Measurements from ENCODE around the gene CXCL14. TPM values are rescaled to one million over a fixed set of nuclear protein-coding genes. Genes with fewer than 3 reads are reported as not detected.

The CXCL14 gene
- total RNA-seq, 2 experiments from 2014 or later: not detected

DNA sequence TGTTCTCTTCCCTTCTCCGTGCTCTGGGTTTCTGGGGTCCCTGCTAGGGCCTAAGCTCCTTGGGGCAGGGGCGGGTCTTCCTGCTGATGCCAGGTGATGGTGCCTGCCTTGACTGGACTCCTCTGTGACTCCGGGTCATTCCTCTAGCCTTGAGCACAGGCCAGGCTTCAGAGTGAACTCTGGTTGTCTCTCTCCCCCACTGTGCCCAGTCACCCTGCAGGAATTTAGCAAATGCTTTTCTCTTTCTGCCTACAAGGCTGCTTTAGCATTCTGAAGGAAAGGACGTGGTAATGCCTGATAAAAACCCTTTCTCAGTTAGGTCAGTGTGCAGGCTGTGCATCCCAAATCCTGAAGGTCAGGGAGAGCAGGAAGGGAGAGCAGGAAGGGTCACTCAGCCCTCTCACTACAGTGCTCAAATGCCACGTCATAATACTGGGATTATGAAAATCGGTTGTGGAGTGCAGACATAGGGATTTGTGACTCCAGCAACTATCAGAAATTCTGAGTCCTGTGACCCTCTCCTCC lies 2.7 kb downstream of the CXCL14 start:
- CTCF ChIA-PET: interaction anchor here (1.2 kb wide), 2 partner anchors 10 to 32 kb away, joined by 3 read pairs; no protein-coding TSS in a partner anchor
- Mint-ChIP-seq H3K36me3 (ENCODE audit: low read depth) (no peaks in the 10 kb centered on the region), H3K9me3 (no peaks in the 10 kb centered on the region), H3K4me1 (ENCODE audit: low read depth) (peaks cover 4% of the 10 kb centered on the region), H3K27ac (no peak overlapping the region), H3K4me3 (no peak overlapping the region), H3K27me3 (ENCODE audit: low read depth) (peaks cover 31% of the 10 kb centered on the region)
- DNase-seq: no peak
- intact Hi-C loops (cut with micrococcal nuclease): no loop called here

DNA sequence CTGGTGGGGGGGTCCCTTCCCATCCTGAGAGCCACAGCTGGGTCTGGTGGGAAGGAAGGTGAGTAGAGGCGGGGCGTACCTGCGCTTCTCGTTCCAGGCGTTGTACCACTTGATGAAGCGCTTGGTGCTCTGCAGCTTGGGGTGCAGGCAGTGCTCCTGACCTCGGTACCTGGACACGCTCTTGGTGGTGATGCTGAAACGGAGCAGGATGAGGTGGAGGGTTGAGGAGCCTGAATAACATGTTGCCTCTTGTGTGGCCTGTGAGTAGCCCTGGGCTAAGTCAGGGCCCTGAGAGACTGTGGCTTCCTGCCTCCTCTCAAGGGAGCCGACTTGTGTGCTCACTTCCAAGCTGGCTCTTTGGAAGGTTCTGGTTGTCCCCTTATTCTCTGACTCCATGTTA lies 4.3 kb downstream of the CXCL14 start:
- CTCF ChIA-PET: interaction anchor here (1.7 kb wide), 1 partner anchor 9 kb away, joined by 11 read pairs; no protein-coding TSS in a partner anchor
- Mint-ChIP-seq H3K4me1 (ENCODE audit: low read depth) (peaks cover 4% of the 10 kb centered on the region), H3K36me3 (ENCODE audit: low read depth) (no peaks in the 10 kb centered on the region), H3K27me3 (ENCODE audit: low read depth) (peaks cover 23% of the 10 kb centered on the region), H3K9me3 (no peaks in the 10 kb centered on the region), H3K27ac (no peak overlapping the region), H3K4me3 (no peak overlapping the region)
- intact Hi-C loops (cut with micrococcal nuclease): no loop called here
- DNase-seq: no peak

DNA sequence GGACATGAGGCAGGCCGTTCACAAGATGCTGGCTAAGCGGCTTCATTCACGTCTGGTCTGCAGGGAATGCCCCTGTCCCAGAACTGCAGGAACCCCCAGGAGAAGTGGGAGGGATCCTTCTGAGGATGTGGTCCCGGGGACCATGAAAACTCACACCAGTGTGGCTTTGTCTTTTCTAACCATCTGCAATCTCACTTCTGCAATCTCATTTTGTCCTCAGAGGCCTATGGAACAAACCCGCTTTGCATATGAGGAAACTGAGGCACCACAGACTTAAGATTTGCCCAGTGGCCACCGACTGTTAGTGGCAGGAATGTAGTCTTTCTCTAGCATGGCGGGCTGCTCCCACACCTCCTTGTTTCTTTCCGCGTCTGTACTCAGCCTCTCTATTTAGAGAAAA lies 6.9 kb downstream of the CXCL14 start:
- H3K36me3 Mint-ChIP-seq (ENCODE audit: low read depth): no peaks in the 10 kb centered on the region

DNA sequence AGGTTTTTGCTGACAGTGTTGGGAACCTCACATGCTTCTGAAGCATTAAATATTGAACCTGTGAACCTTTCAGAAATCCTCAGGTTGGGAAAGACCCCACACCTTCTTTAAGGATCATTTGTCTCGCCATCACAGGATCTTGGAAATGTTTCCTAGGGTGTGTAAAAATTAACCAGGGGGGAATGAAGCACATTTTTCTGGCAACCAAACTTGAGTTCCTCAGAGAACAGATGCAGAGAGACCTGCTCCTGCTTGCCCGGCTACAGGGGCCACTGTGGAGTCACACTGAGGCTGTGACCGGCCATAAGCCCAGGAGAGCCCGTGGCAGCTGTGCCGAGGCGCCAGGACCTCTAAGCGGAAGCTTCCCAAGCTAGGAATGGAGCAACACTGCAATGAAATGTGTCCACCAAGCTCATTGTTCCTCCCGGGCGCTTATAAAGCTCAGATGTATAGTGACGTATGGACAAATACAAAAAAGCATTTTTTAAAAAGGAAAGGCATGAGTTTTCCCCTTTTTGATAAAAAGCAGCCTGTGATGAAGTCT lies 7.7 kb downstream of the CXCL14 start:
- Mint-ChIP-seq H3K27ac (no peak overlapping the region), H3K9me3 (no peaks in the 10 kb centered on the region), H3K36me3 (ENCODE audit: low read depth) (no peaks in the 10 kb centered on the region), H3K4me3 (no peak overlapping the region), H3K4me1 (ENCODE audit: low read depth) (no peaks in the 10 kb centered on the region), H3K27me3 (ENCODE audit: low read depth) (peaks cover 6% of the 10 kb centered on the region)
- intact Hi-C loops (cut with micrococcal nuclease): no loop called here
- no peak for DNase-seq
- CTCF ChIA-PET: interaction anchor here (0.6 to 7.6 kb wide), 7 partner anchors 9 to 405 kb away, joined by 3 to 93 read pairs (median 5); no protein-coding TSS in a partner anchor

More for the DNA sequence above, 6.9 kb downstream of the CXCL14 start:
- CTCF ChIA-PET: interaction anchor here (0.6 kb wide), 1 partner anchor 406 kb away, joined by 3 read pairs; no protein-coding TSS in a partner anchor
- H3K4me1 Mint-ChIP-seq (ENCODE audit: low read depth): no peaks in the 10 kb centered on the region
- no peaks in the 10 kb centered on the region for H3K9me3 Mint-ChIP-seq
- H3K27me3 Mint-ChIP-seq (ENCODE audit: low read depth): peaks cover 5% of the 10 kb centered on the region
- intact Hi-C loops (cut with micrococcal nuclease): no loop called here
- no peak for DNase-seq
- H3K27ac Mint-ChIP-seq: no peak overlapping the region
- H3K4me3 Mint-ChIP-seq: no peak overlapping the region

DNA sequence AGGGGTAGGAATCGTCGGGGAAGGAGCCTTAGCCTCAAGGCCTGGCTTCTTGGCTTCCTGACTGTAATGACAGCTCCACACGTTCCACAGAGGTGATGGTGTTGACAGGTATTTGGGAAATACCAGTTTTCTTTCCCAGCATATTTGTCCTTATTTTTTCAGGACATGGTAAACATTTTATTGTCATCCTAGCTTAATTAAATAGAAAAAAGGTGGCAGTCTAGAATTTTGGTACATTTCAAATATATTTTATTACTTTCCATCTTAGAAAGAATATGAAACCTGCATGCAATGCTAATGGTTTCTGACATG lies 8.4 kb downstream of the CXCL14 start:
- intact Hi-C loops (cut with micrococcal nuclease): no loop called here
- no peak for DNase-seq
- Mint-ChIP-seq H3K4me3 (no peak overlapping the region), H3K36me3 (ENCODE audit: low read depth) (no peaks in the 10 kb centered on the region), H3K4me1 (ENCODE audit: low read depth) (no peaks in the 10 kb centered on the region), H3K27ac (no peak overlapping the region), H3K27me3 (ENCODE audit: low read depth) (peaks cover 8% of the 10 kb centered on the region), H3K9me3 (no peaks in the 10 kb centered on the region)
- CTCF ChIA-PET: interaction anchor here (0.7 to 7.6 kb wide), 9 partner anchors 9 to 250 kb away, joined by 3 to 93 read pairs (median 4); no protein-coding TSS in a partner anchor

DNA sequence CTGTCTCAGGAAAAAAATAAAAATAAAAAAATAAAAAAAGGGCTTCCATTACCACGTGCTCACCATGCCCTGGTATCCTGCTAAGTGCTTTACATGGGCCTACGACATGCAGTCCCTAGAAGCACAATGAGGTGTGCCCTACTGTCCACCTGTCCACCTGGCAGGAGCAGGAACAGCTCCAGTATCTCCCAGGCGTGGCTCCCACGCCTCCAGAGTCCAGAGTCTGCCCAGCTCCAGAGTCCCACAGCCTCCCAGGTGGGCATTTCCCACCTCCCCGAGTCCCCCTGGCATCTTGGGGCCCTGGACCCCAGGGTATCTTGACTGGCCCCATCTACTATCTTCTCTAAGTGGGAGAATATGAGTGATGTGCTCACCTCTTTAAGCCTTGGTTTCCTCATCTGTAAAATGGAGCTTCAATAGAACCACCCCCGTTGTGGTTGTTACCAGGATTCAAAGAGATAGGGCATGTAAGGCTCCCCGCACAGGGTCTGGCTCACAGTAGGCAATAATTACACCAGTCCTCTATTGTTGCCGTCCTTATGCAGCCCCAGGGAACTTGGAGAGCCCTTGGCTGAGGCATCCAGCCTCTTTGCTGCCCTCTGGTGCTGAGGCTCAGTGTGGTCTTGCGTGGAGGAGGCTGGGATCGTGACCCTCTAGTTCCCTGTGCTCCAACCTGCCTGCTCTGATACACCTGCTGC lies 8.9 kb downstream of the CXCL14 start:
- Mint-ChIP-seq H3K9me3 (no peaks in the 10 kb centered on the region), H3K27me3 (ENCODE audit: low read depth) (peaks cover 12% of the 10 kb centered on the region), H3K4me3 (no peak overlapping the region), H3K36me3 (ENCODE audit: low read depth) (no peaks in the 10 kb centered on the region), H3K27ac (no peak overlapping the region), H3K4me1 (ENCODE audit: low read depth) (no peaks in the 10 kb centered on the region)
- CTCF ChIA-PET: interaction anchor here (0.7 to 7.6 kb wide), 10 partner anchors 9 to 250 kb away, joined by 3 to 93 read pairs (median 4); no protein-coding TSS in a partner anchor
- intact Hi-C loops (cut with micrococcal nuclease): loop anchor here (10.0 kb wide), 1 partner anchor 185 kb away; no protein-coding TSS in a partner anchor
- DNase-seq: peak; percentile 13

DNA sequence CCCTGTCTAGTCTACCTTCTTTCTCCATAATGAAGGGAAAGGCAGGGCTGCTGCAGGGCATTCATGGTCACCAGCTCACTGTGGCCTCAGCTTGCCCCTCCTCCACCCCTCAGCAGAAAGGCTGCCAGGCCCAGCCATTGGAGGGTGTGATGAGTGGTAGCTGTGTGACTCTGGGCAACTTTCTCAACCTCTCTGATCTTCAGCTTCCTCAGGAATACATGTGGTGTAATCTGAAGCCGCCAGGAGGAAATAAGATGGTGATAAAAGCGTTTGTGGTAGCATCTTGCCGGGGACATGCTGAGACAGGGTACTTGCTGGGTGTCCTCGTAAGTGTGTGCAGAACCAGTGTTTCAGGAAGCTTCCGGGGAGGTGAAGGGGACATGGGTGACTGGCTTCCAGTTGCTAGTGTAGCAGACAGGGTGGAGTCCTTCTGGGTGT lies 9.8 kb downstream of the CXCL14 start:
- H3K36me3 Mint-ChIP-seq (ENCODE audit: low read depth): no peaks in the 10 kb centered on the region
- DNase-seq: no peak
- no peak overlapping the region for H3K27ac Mint-ChIP-seq
- no peak overlapping the region for H3K4me3 Mint-ChIP-seq
- peaks cover 12% of the 10 kb centered on the region for H3K27me3 Mint-ChIP-seq (ENCODE audit: low read depth)
- CTCF ChIA-PET: interaction anchor here (1.0 to 7.6 kb wide), 5 partner anchors 16 to 112 kb away, joined by 3 to 93 read pairs (median 4); no protein-coding TSS in a partner anchor
- no peaks in the 10 kb centered on the region for H3K9me3 Mint-ChIP-seq
- intact Hi-C loops (cut with micrococcal nuclease): loop anchor here (10.0 kb wide), 1 partner anchor 186 kb away; no protein-coding TSS in a partner anchor
- no peaks in the 10 kb centered on the region for H3K4me1 Mint-ChIP-seq (ENCODE audit: low read depth)

DNA sequence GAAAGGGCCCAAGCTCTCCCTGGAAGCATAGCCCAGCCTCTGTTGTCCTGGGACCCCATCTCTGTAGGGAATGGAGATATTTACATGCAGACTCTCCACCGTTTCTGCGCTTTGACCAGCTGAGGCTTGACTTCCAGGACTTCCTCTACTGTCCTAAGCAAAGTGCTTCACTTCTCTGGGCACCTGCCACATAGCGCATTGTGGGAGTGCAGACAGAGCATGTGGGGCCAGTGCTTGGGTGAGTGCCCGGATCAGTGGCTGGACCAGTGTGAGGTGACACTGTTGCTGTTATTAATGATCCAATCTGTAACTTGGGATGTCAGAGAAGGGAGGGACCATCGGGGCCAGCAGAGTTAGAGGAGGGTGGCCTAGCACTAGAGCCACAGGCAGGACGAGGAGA lies 10.5 kb downstream of the CXCL14 start:
- Mint-ChIP-seq H3K4me3 (no peak overlapping the region), H3K27ac (no peak overlapping the region), H3K9me3 (no peaks in the 10 kb centered on the region), H3K27me3 (ENCODE audit: low read depth) (peaks cover 12% of the 10 kb centered on the region), H3K36me3 (ENCODE audit: low read depth) (no peaks in the 10 kb centered on the region), H3K4me1 (ENCODE audit: low read depth) (no peaks in the 10 kb centered on the region)
- intact Hi-C loops (cut with micrococcal nuclease): loop anchor here (10.0 kb wide), 1 partner anchor 187 kb away; no protein-coding TSS in a partner anchor
- CTCF ChIA-PET: interaction anchor here (1.7 to 7.6 kb wide), 4 partner anchors 16 to 106 kb away, joined by 7 to 93 read pairs (median 60); no protein-coding TSS in a partner anchor
- DNase-seq: no peak

DNA sequence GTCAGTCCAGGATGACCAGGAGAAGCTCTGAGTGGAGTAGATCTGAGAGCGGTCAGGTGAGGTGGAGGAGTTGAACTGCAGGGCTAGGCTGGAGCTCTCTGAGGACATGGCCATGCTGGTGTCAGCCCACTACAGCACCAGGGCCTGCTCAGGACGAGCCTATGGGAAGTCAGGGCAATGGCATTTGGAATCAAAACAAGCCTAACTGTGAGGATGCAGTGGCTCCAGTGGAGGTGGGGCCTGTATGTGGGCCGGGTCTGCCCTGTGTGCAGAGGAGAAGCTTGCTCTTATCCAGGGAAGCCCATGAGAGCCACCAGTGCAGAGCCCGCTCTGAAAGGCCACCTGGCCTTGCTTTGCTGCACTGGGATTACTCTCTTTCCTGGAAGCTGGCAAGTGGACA lies 11.1 kb downstream of the CXCL14 start:
- Mint-ChIP-seq H3K4me1 (ENCODE audit: low read depth) (no peaks in the 10 kb centered on the region), H3K27me3 (ENCODE audit: low read depth) (peaks cover 12% of the 10 kb centered on the region), H3K27ac (no peak overlapping the region), H3K4me3 (no peak overlapping the region), H3K9me3 (no peaks in the 10 kb centered on the region), H3K36me3 (ENCODE audit: low read depth) (no peaks in the 10 kb centered on the region)
- CTCF ChIA-PET: interaction anchor here (0.6 to 7.6 kb wide), 7 partner anchors 15 to 535 kb away, joined by 4 to 93 read pairs (median 8); no protein-coding TSS in a partner anchor
- intact Hi-C loops (cut with micrococcal nuclease): loop anchor here (10.0 kb wide), 1 partner anchor 187 kb away; no protein-coding TSS in a partner anchor
- DNase-seq: no peak

DNA sequence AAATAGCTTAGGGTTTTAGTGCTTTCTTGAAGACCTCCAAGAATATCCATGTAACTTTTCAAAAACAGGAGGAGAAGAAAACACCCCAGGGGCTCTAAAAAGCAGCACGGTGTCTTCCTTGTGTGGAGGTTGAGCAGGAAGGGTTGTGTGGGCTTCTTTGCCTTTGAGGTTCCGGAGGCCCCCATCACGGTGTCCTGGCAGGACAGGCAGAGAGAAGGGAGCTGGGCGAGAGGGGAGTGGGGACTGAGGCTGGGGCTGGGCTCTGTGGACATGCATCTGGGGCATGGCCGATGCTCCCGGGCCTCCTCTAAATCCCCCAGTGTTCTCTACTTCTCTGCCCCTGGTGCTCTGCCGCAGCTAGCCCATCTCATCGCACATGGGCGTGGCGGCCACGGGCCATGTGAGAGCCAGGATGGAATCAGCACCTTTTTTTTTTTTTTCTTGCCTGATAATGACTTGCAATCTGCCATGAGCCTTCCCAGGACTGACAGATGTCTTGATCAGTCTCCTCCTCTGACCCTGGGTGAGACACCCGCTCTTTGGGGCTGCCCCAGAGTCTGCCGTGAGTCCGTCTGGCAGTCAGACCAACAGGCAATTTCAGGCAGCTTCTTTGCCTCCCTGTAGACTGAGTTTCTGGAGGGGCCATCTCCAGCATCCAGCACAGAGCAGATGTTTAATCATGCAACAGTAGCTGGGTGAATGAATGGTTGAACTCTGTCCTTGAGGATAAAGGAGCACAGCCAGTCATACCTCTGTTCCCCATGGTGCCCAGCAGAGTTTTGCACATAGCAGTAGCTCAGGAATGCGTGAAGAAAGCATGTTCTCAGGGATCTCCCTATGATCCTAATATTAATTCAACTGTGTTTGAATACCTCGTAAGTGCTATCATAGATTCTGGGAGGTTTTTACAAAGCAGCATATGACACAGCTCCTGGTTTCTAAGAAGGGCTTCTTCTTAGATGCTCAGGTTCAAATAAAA lies 12.1 kb downstream of the CXCL14 start:
- H3K27ac Mint-ChIP-seq: no peak overlapping the region

DNA sequence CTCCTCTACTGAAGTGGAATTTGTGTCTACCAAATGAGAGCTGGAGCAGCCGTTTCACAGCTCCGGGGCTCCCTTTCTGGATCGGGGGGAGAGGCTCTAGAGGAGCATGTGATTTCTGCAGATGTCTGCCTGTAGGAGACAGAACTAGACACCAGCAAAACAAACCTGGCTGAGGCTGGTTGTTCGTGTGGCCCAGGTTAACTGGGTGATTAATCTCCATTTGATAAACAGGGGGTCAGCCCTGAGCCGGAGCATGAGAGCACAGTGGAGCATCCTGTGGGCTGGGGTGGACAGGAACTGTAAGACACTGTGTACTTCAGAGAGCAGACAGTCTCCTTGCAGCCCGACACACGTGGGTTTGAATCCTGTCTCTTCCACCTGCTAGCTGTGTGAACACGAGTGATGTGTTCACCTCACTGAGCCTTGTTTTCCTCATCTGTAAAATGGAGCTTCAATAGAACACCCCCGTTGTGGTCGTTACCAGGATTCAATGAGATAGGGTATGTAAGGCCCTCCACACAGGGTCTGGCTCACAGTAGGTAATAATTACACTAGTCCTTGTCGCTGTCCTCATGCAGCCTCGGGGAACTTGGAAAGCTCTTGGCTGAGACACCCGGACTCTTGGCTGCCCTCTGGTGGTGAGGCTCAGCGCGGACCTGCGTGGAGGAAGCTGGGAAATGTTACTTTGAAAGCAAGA lies 12.9 kb downstream of the CXCL14 start:
- no peaks in the 10 kb centered on the region for H3K9me3 Mint-ChIP-seq
- H3K27ac Mint-ChIP-seq: no peak overlapping the region
- CTCF ChIA-PET: interaction anchor here (0.6 to 7.6 kb wide), 29 partner anchors 9 to 295 kb away, joined by 3 to 93 read pairs (median 4); partner anchors contain the start of gene CXCL14
- DNase-seq: peak; percentile 81
- intact Hi-C loops (cut with micrococcal nuclease): loop anchor here (1.0 to 10.0 kb wide), 3 partner anchors 100 to 268 kb away; partner anchors contain the start of gene SLC25A48
- peaks cover 1% of the 10 kb centered on the region for H3K4me1 Mint-ChIP-seq (ENCODE audit: low read depth)
- H3K36me3 Mint-ChIP-seq (ENCODE audit: low read depth): no peaks in the 10 kb centered on the region
- peaks cover 9% of the 10 kb centered on the region for H3K27me3 Mint-ChIP-seq (ENCODE audit: low read depth)
- no peak overlapping the region for H3K4me3 Mint-ChIP-seq

More for the DNA sequence above, 12.1 kb downstream of the CXCL14 start:
- H3K9me3 Mint-ChIP-seq: no peaks in the 10 kb centered on the region
- H3K27me3 Mint-ChIP-seq (ENCODE audit: low read depth): peaks cover 9% of the 10 kb centered on the region
- H3K4me1 Mint-ChIP-seq (ENCODE audit: low read depth): no peaks in the 10 kb centered on the region
- intact Hi-C loops (cut with micrococcal nuclease): loop anchor here (1.0 to 10.0 kb wide), 3 partner anchors 100 to 268 kb away; partner anchors contain the start of gene SLC25A48
- CTCF ChIA-PET: interaction anchor here (0.6 to 7.6 kb wide), 26 partner anchors 8 to 264 kb away, joined by 3 to 93 read pairs (median 4); partner anchors contain the start of gene CXCL14
- H3K36me3 Mint-ChIP-seq (ENCODE audit: low read depth): no peaks in the 10 kb centered on the region
- no peak for DNase-seq
- no peak overlapping the region for H3K4me3 Mint-ChIP-seq
